OCI-LY7 (cell line): ENCODE results near the gene APC.

Experiments
- EZH2phosphoT487 ChIP-seq: fragments of 200-600 bp; sonication (generic); IDR thresholded peaks from 2 replicates; pipeline ENCODE4 v1.6.1; 2018; ENCODE audit warnings: low read depth, borderline replicate concordance, mild to moderate bottlenecking, mixed run types, antibody characterized with exemption, low read length, moderate library complexity, mixed read lengths
- TF ChIP-seq, protein P1 (sequence below): fragments of 200-600 bp; sonication (generic); conservative IDR thresholded peaks from 2 replicates; pipeline ENCODE4 v1.5.1; 2014; ENCODE audit warnings: mild to moderate bottlenecking, antibody characterized with exemption, low read length, moderate library complexity, mixed read lengths

DNA sequence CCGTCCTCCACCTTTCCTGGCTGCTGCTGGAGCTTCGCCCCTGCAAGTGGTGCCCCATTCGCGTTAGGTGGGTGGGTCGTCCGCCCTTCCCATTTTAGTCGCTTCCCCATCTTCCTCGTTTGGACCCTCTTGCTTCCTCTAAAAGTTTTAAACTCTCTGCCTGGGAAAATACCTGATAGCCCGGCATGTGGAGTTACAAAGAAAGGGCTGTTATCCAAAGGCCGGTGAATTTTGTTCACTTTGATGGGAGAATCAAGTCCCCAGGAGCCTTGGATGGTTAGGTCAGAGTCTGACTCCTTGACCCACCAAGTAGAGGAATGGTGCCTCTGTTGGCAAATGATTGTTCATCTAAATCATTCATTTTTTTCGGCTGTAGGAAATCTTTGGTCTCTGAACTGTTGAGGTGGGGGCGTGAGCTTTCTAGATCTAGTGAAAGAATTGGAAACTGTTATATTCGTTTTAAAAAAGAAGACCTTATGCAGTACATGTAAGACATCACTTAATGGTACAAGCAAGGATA is 29.5 kb upstream of the APC start:
- TF ChIP-seq, protein P1, sequence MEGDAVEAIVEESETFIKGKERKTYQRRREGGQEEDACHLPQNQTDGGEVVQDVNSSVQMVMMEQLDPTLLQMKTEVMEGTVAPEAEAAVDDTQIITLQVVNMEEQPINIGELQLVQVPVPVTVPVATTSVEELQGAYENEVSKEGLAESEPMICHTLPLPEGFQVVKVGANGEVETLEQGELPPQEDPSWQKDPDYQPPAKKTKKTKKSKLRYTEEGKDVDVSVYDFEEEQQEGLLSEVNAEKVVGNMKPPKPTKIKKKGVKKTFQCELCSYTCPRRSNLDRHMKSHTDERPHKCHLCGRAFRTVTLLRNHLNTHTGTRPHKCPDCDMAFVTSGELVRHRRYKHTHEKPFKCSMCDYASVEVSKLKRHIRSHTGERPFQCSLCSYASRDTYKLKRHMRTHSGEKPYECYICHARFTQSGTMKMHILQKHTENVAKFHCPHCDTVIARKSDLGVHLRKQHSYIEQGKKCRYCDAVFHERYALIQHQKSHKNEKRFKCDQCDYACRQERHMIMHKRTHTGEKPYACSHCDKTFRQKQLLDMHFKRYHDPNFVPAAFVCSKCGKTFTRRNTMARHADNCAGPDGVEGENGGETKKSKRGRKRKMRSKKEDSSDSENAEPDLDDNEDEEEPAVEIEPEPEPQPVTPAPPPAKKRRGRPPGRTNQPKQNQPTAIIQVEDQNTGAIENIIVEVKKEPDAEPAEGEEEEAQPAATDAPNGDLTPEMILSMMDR = no peak
- TF ChIP-seq EZH2phosphoT487 = no peak
